NB4 (cell line): ENCODE measurements around the gene SLC22A13.

Experiments
- DNase-seq: peaks from one replicate; pipeline ENCODE4 v3.0.0; 2010; ENCODE audit warnings: low read depth
- H3K4me3 ChIP-seq: one replicate; pipeline ENCODE4 v1.5.1; 2011; ENCODE audit warnings: mild to moderate bottlenecking, low read depth, low read length, moderate library complexity
- MYC ChIP-seq: IDR thresholded peaks from 2 replicates; pipeline ENCODE4 v1.6.1; 2011; ENCODE audit warnings: low read depth, low read length
- POLR2A ChIP-seq: IDR thresholded peaks from 2 replicates; pipeline ENCODE4 v1.6.1; 2011; ENCODE audit warnings: mild to moderate bottlenecking; ENCODE audit not compliant: insufficient read length; ENCODE audit errors: extremely low read depth
- TF ChIP-seq, protein P1 (sequence below): IDR thresholded peaks from 2 replicates; pipeline ENCODE4 v1.6.1; 2011; ENCODE audit warnings: low read depth, low read length
- TF ChIP-seq, protein P2 (sequence below): IDR thresholded peaks from one replicate; pipeline ENCODE4 v1.5.1; 2012; ENCODE audit warnings: low read depth, low read length

SLC22A13 gene

DNA sequence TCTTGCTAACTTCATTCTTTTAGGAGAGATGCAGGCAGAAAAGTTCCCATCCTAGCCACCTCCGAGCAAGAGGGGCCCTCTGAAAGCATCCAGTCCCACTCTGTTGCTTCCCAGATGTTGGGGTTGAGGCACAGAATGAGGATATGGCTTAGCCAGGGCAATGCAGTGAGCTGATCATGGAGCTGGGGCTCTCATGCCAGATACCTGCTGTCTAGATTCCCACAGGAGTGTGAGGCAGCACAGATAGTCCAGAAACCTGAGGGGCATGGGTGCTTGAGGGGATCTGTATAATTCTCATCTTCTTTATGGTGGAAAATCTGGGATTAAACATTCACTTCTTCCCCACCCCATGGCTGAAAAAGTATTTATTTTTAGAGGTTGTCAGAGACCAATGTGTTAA, 1.2 kb downstream of the SLC22A13 start:
- TF ChIP-seq, protein P1, sequence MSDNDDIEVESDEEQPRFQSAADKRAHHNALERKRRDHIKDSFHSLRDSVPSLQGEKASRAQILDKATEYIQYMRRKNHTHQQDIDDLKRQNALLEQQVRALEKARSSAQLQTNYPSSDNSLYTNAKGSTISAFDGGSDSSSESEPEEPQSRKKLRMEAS: no peak
- TF ChIP-seq MYC (no peak), POLR2A (no peak)
- TF ChIP-seq, protein P2, sequence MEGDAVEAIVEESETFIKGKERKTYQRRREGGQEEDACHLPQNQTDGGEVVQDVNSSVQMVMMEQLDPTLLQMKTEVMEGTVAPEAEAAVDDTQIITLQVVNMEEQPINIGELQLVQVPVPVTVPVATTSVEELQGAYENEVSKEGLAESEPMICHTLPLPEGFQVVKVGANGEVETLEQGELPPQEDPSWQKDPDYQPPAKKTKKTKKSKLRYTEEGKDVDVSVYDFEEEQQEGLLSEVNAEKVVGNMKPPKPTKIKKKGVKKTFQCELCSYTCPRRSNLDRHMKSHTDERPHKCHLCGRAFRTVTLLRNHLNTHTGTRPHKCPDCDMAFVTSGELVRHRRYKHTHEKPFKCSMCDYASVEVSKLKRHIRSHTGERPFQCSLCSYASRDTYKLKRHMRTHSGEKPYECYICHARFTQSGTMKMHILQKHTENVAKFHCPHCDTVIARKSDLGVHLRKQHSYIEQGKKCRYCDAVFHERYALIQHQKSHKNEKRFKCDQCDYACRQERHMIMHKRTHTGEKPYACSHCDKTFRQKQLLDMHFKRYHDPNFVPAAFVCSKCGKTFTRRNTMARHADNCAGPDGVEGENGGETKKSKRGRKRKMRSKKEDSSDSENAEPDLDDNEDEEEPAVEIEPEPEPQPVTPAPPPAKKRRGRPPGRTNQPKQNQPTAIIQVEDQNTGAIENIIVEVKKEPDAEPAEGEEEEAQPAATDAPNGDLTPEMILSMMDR: no peak
- H3K4me3 ChIP-seq: no peak overlapping the region
- DNase-seq: no peak

DNA sequence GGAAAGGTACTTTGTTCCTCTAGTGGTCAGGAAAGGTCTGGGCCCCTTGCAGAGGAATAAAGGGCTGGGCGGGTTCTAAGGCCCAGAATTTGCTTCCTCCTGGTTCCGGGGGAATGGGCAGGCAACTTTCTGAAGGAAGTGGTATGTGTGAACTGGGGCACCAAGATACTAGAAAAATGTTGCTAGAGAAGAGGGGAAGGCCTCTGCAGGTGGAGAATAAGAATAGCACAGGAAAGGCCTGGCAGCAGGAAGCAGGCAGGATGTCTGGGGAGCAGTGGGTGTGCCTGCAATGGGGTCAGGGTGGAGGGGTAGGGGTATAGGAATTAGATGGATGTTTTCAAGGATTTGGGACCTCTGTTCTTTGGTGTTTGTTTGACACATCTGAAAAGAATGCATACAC, 2.0 kb downstream of the SLC22A13 start:
- no peak overlapping the region for H3K4me3 ChIP-seq
- DNase-seq: no peak
- TF ChIP-seq, protein P1: no peak
- TF ChIP-seq, protein P2: no peak
- no peak for TF ChIP-seq MYC
- TF ChIP-seq POLR2A: no peak

- TF ChIP-seq, protein P1: no peak
- TF ChIP-seq MYC (no peak), POLR2A (no peak)
- TF ChIP-seq, protein P2: no peak
- no peak overlapping the region for H3K4me3 ChIP-seq
- peak; percentile 9 for DNase-seq
These were observed 2.5 kb downstream of the SLC22A13 start for GRCh38 chr3:38268087-38268486.

DNA sequence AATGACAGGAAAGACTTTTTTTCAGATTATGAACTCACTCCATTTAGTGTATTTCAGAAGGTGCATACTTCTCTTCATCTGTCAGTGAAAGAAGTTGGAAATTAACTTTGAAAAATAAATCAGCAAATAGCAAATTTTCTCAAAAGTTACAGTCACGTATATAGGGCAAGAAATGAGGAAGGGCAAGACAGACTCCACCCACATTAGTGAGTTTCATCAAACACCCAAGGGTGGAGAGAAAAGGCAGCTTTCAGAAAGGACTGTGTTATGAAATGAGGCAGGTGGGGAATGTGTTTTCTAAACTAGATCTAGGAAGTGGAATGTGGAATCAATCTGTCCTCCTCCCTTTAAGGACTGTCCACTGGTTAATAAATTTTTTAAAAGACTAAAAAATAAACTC, 2.9 kb downstream of the SLC22A13 start:
- no peak overlapping the region for H3K4me3 ChIP-seq
- TF ChIP-seq MYC (no peak), POLR2A (no peak)
- TF ChIP-seq, protein P1: no peak
- TF ChIP-seq, protein P2: no peak
- peak; percentile 53 for DNase-seq

DNA sequence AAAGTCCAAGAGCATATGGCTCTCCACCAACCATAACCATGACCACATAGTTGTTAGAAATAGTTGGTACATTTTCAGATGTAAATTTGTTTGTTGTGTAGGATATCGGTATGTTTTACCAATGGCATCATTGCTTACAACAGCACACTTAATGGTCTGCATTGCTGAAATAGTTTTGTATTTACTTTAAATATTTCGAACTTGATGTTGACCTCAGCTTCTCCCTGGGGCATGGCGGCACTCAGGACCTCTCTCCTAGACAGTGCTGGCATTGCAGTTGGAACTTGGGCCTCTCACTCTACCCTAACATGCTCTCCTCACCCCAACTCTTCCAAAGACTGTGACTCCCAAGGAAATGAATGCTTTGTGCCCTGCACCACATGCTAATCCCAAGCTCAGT, 5.0 kb downstream of the SLC22A13 start:
- no peak for DNase-seq
- TF ChIP-seq MYC (no peak), POLR2A (no peak)
- TF ChIP-seq, protein P1: no peak
- TF ChIP-seq, protein P2: no peak
- H3K4me3 ChIP-seq: no peak overlapping the region

DNA sequence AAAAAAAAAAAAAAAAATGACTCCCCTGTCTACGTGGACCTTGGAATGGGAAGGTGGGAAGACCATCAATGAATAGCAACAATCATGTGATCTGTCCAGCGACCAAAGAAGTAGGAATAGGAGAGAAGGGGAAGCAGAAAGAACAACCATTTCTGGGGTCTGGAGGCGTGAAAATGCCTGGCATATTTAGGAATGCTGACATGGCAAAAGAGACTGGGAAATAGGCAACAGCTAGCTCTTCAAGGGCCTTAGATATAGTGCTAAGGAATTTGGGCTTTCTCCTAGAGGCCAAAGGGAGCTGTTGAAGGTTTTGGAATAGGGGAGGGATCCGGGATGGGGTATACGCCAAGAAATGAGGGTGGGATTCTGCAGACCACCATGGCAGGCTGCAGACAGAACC, 5.9 kb downstream of the SLC22A13 start:
- no peak for DNase-seq
- no peak overlapping the region for H3K4me3 ChIP-seq
- TF ChIP-seq, protein P1: no peak
- TF ChIP-seq MYC (no peak), POLR2A (no peak)
- TF ChIP-seq, protein P2: no peak
